DMS153 (cell line): ENCODE results near the gene DNHD1.
A peak's percentile ranks its signal among the peaks of the same experiment; 100 is the strongest.
"Not testable (repeated sequence)": the region's sequence is repeated elsewhere in the genome, so short reads cannot be mapped to it uniquely, and the experiment has no call there.

Experiments used
- DNase-seq: peaks from one replicate; lab custom pipeline; 2025; lab: John Stamatoyannopoulos, UW

Gene DNHD1

DNA sequence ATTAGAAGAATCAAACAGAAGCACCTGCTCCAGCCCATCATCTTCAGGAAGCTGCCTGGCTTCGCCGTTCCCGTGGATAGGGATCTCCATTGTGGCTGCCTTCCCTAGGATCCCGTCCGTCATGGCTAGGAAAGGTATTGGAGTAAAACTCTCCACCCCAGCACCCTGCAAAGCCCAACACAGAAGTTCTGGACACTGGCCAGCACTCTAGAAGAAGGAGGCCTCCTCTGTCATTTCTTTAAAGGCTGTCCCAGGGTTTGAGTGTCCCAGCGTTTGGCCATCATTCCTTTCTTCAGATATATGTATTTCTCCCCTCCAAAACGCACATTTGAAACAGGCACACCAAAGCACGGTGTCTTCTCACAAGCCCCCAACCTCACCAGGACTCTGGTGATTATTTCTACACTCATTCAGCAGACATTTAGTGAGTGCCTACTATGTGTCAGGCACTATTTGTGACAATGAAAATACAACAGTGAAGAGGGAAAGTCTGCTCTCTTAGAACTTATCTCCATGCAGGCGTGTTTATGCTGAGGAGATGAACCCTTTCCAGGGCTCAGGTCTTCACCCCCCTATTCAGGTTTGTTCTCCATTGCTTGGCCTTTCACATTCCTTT, 16.7 kb upstream of the DNHD1 start:
- no peak for DNase-seq

GRCh38 chr11:6481012-6481923, 15.8 kb upstream of the DNHD1 start, which contains the start of the genes ARFIP2 and TIMM10B:
Gene ARFIP2, minus strand, starts transcription at chr11:6481331. Its CDS starts 910 bp downstream, at chr11:6480421.
Gene TIMM10B, plus strand, starts transcription at chr11:6481501. Its CDS starts 16 bp downstream, at chr11:6481517.
- peak; percentile 95 for DNase-seq

- no peak for DNase-seq
Observed at GRCh38 chr11:6481924-6482275, 15.2 kb upstream of the DNHD1 start.

- DNase-seq = no peak
Observed at GRCh38 chr11:6482441-6482840, 14.6 kb upstream of the DNHD1 start.

DNA sequence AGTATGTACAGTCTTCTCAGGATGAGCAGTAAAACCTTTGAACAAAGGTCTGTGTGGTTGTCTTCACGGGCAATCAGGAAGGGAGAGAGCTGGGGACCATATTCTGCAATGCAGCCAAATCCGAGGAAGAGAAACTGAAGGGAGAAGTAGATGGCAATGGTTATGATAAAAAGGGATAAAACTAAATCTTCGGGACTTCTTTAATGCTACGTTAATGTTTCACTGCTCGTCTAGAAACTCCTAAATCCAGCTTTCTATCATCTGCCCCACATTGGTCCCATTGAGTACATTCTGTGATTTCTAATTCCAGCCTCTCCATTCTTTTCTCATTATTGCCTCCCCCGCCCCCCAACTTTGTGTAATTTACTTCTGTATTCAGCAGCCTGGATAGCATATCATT, 14.1 kb upstream of the DNHD1 start:
- DNase-seq = no peak

- no peak for DNase-seq
Observed at GRCh38 chr11:6485661-6486060, 11.4 kb upstream of the DNHD1 start.

DNA sequence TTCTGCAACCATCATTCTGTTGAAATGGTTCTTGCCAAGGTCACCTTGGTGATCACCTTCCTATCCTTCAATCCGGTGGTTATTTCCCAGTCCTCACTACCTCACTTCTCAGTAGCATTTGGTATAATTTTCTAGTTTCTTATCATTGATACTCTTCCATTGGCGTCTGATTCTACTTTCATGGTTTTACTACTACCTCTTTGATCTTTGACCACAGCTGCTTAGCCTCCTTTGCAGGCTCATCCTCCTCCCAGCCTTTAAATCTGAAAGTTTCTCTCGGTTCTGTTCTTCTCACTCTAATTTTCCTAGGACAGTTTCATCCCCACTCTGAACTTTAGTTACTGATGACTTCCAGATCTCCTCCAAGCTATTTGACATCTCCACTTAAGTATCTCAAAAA, 10.8 kb upstream of the DNHD1 start:
- DNase-seq = no peak

- no peak for DNase-seq
Observed at GRCh38 chr11:6486938-6487337, 10.1 kb upstream of the DNHD1 start.

DNA sequence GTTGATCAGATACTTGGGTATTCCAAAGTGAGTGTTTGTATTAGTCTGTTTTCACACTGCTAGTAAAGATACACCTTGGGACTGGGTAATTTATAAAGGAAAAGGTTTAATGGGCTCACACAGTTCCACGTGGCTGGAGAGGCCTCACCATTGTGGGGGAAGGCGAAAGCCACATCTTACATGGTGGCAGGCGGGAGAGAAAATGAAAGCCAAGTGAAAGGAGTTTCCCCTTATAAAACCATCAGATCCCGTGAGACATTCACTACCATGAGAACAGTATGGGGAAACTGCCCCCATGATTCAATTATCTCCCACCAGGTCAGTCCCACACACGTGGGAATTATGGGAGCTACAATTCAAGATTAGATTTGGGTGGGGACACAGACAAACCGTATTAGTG, 8.7 kb upstream of the DNHD1 start:
- no peak for DNase-seq

- DNase-seq = no peak
Observed at GRCh38 chr11:6488821-6489220, 8.3 kb upstream of the DNHD1 start.

DNA sequence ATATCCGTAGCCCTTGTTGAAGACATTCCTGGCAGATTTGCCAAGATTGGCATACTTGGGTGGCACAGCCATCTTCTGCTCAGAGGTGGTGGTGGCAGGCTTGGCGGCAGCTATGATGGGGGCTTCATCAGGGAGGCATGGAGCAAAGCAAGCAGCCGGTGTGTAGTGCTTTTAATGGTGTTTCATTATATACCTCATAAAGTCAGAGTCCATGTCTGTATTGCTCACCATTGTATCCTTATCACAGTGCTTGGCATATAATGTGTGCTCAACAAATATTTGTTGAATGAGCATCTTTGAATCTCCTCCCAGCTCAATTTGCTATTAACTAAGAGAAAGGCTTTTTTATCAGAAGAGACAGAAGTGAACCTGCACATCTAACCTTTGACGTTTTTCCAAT, 7.8 kb upstream of the DNHD1 start:
- no peak for DNase-seq

DNA sequence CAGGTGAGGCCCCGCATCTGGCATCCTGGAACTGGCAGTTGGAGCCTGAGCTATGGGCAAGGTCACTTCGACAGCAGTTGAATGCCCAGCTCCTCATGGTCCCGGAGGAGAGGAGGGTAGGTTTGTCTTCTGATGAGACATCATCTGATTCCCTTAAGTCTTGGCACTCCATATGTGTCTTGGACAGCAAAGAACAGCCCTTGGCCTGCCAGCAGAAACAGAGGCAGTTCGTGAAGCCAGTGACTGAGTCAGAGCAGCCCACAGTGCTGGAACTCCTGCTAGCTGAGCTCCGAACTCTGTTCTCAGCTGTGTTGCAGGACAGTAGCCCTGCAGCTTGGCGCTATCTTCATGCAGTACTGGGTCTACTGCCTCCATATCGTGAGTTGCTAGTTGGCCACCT, 1.0 kb downstream of the DNHD1 start:
- no peak for DNase-seq

DNA sequence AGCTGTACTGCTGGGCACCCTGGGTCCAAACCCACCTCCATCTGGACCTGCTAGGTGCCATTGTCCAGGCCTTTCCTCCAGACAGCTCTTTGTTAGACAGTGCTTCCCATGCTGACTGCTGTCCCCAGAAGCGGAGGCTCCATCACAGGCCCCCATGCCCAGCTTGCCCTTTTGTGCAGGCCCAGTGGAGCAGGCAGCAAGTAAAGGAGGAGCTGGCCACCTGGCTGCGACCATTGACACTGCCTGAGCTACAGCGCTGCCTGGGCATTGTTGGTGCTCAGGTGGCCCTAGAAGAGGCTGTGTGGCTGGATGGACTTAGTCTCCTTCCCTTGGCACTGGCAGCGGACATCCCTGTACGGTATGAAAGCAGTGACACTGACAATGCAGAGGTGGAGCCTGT, 1.5 kb downstream of the DNHD1 start:
- DNase-seq = no peak

DNA sequence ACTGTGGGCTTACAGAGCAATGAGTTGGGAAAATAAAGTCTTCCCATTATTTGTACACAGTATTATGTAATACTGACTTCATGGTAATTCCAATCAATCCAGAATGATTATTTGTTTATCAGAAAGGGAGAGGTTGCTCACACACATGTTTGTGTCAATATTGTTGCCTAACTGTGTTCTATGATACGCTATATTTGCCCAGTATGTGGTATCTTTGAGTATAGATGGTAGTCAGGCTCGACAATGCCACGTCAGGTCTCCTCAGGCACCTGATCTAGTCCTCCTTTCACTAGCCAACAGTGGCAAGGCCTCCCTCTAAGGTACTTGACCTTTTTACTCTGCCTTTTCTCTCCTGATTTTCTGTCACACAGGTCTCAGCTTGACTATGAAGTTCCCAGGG, 5.3 kb downstream of the DNHD1 start:
- DNase-seq = no peak

GRCh38 chr11:6504166-6504565, 7.1 kb downstream of the DNHD1 start:
- no peak for DNase-seq

- DNase-seq = peak; percentile 25
Observed at GRCh38 chr11:6505577-6506240, 8.6 kb downstream of the DNHD1 start.

- DNase-seq = no peak
Observed at GRCh38 chr11:6516865-6517264, 19.8 kb downstream of the DNHD1 start.

DNA sequence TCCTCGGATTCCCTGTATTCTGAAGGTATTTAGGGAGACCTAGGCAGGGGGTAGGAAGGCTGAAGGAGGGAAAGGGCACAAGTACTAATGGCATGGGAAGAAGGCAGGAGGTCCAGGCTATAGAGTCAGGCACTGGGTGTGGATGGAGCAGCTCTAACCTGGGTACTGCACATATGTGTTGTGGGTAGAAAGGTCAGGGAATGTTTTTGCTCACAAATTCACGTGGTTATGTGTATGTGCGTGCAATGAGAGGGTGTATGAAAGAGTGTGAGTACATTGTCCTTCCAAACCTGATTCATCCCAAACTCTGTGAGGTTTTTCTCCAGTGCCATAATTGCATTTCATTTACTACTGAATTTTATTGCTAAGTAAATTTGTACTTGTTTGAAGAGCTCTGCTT, 23.2 kb downstream of the DNHD1 start:
- DNase-seq = no peak

- DNase-seq = not testable (repeated sequence)
Observed at GRCh38 chr11:6521946-6522345, 24.9 kb downstream of the DNHD1 start.

GRCh38 chr11:6523253-6523652, 26.2 kb downstream of the DNHD1 start:
- no peak for DNase-seq

GRCh38 chr11:6526411-6527135, 29.5 kb downstream of the DNHD1 start:
- no peak for DNase-seq

- DNase-seq = no peak
Observed at GRCh38 chr11:6529266-6529665, 32.2 kb downstream of the DNHD1 start.
